K562 (cell line): ENCODE results near the gene PCSK7. TPM values are rescaled to one million over a fixed set of nuclear protein-coding genes. Genes with fewer than 3 reads are reported as not detected.

Experiments used
- ATAC-seq: fragments of 200-7000 bp; cut with Tn5 transposase; 3 replicates; pipeline ENCODE4 v1.9.1; 2020; ENCODE audit warnings: moderate library complexity
- BruUV-seq: library from RNA; stranded (reverse); fragments of 400-500 nt; replicated peaks from 2 replicates; lab custom pipeline; 2021; lab: Mats Ljungman, UMichigan
- CTCF ChIA-PET: fragments of 300-600 bp; formaldehyde crosslinking; extraction: SDS; loops from one replicate; lab custom pipeline; 2021; ENCODE audit warnings: low intra/inter-chr PET ratio; lab: Yijun Ruan, JAX
- POLR2A ChIA-PET: fragments of 300-600, 350-650 bp; sonication (Branson Sonifier 250); formaldehyde crosslinking; extraction: SDS; loops from one replicate; lab custom pipeline; 2021; ENCODE audit warnings: antibody characterized with exemption, inconsistent platforms; lab: Yijun Ruan, JAX
- DNase-seq, 4 experiments: peaks; one replicate each; pipeline versions ENCODE4 v3.0.0 to v3.0.0-alpha.2; 2011 to 2018; ENCODE audit warnings: low spot score in 3 of 4, mixed read lengths in 3 of 4; ENCODE audit errors: extremely low read depth in 1 of 4
- FAIRE-seq: peaks from 2 replicates; lab custom pipeline; 2011; peaks lifted over from hg19 to GRCh38; lab: Jason Lieb, UNC
- H2AFZ ChIP-seq: 2 replicates; pipeline ENCODE4 v1.6.0; 2011; ENCODE audit warnings: low read depth, low read length, control low read depth, inconsistent platforms
- H3K27ac ChIP-seq: fragments of 200-600 bp; 3 replicates; pipeline ENCODE4 v1.8.0; 2011; ENCODE audit warnings: low read depth, mild to moderate bottlenecking, control low read depth, inconsistent platforms, low read length, moderate library complexity, mixed read lengths; ENCODE audit errors: extremely low read depth
- H3K27me3 ChIP-seq, 2 experiments: fragments of 300-600 bp in 1 of 2; 2 replicates in 1 of 2; 3 replicates in 1 of 2; pipeline versions ENCODE4 v1.6.0 to v1.8.0; 2011; ENCODE audit warnings: inconsistent platforms in 2 of 2, low read length in 2 of 2, mild to moderate bottlenecking in 1 of 2, mixed read lengths in 1 of 2, moderate library complexity in 1 of 2; ENCODE audit not compliant: control insufficient read depth in 2 of 2, insufficient read depth in 2 of 2
- H3K36me3 ChIP-seq: fragments of 300-600 bp; 3 replicates; pipeline ENCODE4 v1.8.0; 2011; ENCODE audit warnings: mild to moderate bottlenecking, low read length, inconsistent platforms; ENCODE audit not compliant: control insufficient read depth, insufficient read depth
- H3K4me1 ChIP-seq, 2 experiments: fragments of 200-600 bp in 1 of 2; replicated peaks in 1 of 2; 2 replicates in 1 of 2; 3 replicates in 1 of 2; pipeline versions ENCODE4 v1.5.1 to v1.8.0; 2011; ENCODE audit warnings: inconsistent platforms in 2 of 2, low read length in 2 of 2, mild to moderate bottlenecking in 1 of 2, mixed read lengths in 1 of 2, moderate library complexity in 1 of 2; ENCODE audit not compliant: control insufficient read depth in 2 of 2, insufficient read depth in 2 of 2
- H3K4me2 ChIP-seq: 2 replicates; pipeline ENCODE4 v1.6.1; 2011; ENCODE audit warnings: low read length, control low read depth, inconsistent platforms, mixed read lengths; ENCODE audit not compliant: insufficient read depth
- H3K4me3 ChIP-seq: fragments of 200-600 bp; sonication (generic), shearing (Covaris generic); 2 replicates; pipeline ENCODE4 v1.5.1; 2016; ENCODE audit warnings: control low read depth, inconsistent platforms
- H3K79me2 ChIP-seq: fragments of 200-600 bp; 3 replicates; pipeline ENCODE4 v1.8.0; 2011; ENCODE audit warnings: low read length, inconsistent platforms; ENCODE audit not compliant: control insufficient read depth, insufficient read depth
- H3K9ac ChIP-seq, 2 experiments: 2 replicates each; pipeline versions ENCODE4 v1.6.0 to v1.6.1; 2011; ENCODE audit warnings: low read depth in 2 of 2, low read length in 2 of 2, control low read depth in 1 of 2, inconsistent platforms in 1 of 2, mild to moderate bottlenecking in 1 of 2, mixed read lengths in 1 of 2; ENCODE audit not compliant: insufficient read depth in 1 of 2
- H3K9me1 ChIP-seq: one replicate; pipeline ENCODE4 v1.6.0; 2011; ENCODE audit warnings: inconsistent platforms, mild to moderate bottlenecking, low read length, moderate library complexity; ENCODE audit not compliant: control insufficient read depth, insufficient read depth
- H3K9me3 ChIP-seq: replicated peaks from 2 replicates; pipeline ENCODE4 v1.5.1; 2011; ENCODE audit warnings: low read depth, low read length, inconsistent platforms; ENCODE audit not compliant: control insufficient read depth, insufficient read depth
- H4K20me1 ChIP-seq: replicated peaks from 2 replicates; pipeline ENCODE4 v1.6.1; 2011; ENCODE audit warnings: low read length, inconsistent platforms, mixed read lengths; ENCODE audit not compliant: control insufficient read depth, insufficient read depth
- POLR2A ChIP-seq: fragments of 450-650 bp; conservative IDR thresholded peaks from 2 replicates; pipeline ENCODE4 v1.6.1; 2016
- RAD21 ChIP-seq, 2 experiments: fragments of 250-450 bp in 1 of 2; fragments of 450-650 bp in 1 of 2; sonication (Bioruptor Pico) in 1 of 2; formaldehyde crosslinking in 1 of 2; IDR thresholded peaks in 1 of 2; conservative IDR thresholded peaks in 1 of 2; 2 replicates each; pipeline versions ENCODE4 v1.4.0 to v1.8.0; 2020 to 2022; ENCODE audit warnings: mild to moderate bottlenecking in 2 of 2, moderate library complexity in 1 of 2
- ZBTB7A ChIP-seq: IDR thresholded peaks from 2 replicates; pipeline ENCODE4 v1.6.1; 2011; ENCODE audit warnings: low read depth, mild to moderate bottlenecking, low read length, moderate library complexity, borderline replicate concordance; ENCODE audit not compliant: control insufficient read depth
- WGBS: fragments of 100-300 bp; shearing (Covaris generic); methylation state at CpG from one replicate; pipeline ENCODE4 v1.1.6; 2016; ENCODE audit warnings: low coverage, mixed read lengths; ENCODE audit not compliant: insufficient coverage; ENCODE audit errors: missing lambda C conversion rate; 5-methylcytosine and 5-hydroxymethylcytosine counted together
- in situ Hi-C: fragments of 300-500 bp; cut with MboI; formaldehyde crosslinking; loops from 4 replicates; pipeline ENCODE4 v1.15.0; 2018; ENCODE audit warnings: inconsistent platforms, mixed read lengths
- intact Hi-C: fragments of 100-400 bp; cut with micrococcal nuclease; formaldehyde crosslinking; loops from 2 replicates; pipeline ENCODE4 v1.14.2; 2022
- polyA plus RNA-seq, 8 experiments: library from polyadenylated mRNA; depleted of rRNA in 4 of 8; stranded (reverse) in 5 of 8; unstranded in 3 of 8; fragments of >200 nt; fragmentation: Nextera tagmentation in 2 of 8; fragmentation: Illumina TruSeq in 1 of 8; extraction: Ambion mirVana in 2 of 8; extraction: Trizol in 1 of 8; gene quantifications; 2 replicates each; pipeline versions ENCODE4 v1.2.1 to v1.2.3, GENCODE V29; 2011 to 2014; ENCODE audit warnings: inconsistent platforms in 1 of 8, missing spikeins in 1 of 8
- total RNA-seq, 7 experiments: library from RNA; depleted of rRNA in 6 of 7; stranded (reverse); fragments of >200 nt in 6 of 7; fragmentation: Illumina TruSeq in 2 of 7; extraction: Trizol in 2 of 7; gene quantifications; 2 replicates each; pipeline versions ENCODE4 v1.2.1 to v1.2.3, GENCODE V29; 2011 to 2021; ENCODE audit warnings: low replicate concordance in 1 of 7
- TF ChIP-seq, protein P1 (sequence below), 3 experiments: IDR thresholded peaks in 2 of 3; conservative IDR thresholded peaks in 1 of 3; 2 replicates each; pipeline ENCODE4 v1.5.1; 2011 to 2012; ENCODE audit warnings: low read length in 3 of 3, mild to moderate bottlenecking in 3 of 3, control low read depth in 2 of 3, improper control_type of control experiment in 1 of 3, inconsistent platforms in 1 of 3, low read depth in 1 of 3, mixed read lengths in 1 of 3, moderate library complexity in 1 of 3; ENCODE audit not compliant: insufficient read depth in 2 of 3
- TF ChIP-seq, protein P2 (sequence below): sonication (generic); formaldehyde crosslinking; IDR thresholded peaks from 2 replicates; pipeline ENCODE4 v1.8.1; 2023; ENCODE audit warnings: mild to moderate bottlenecking, missing genetic modification reagents
- TF ChIP-seq, protein P3 (sequence below): sonication (generic); formaldehyde crosslinking; IDR thresholded peaks from 2 replicates; pipeline ENCODE4 v1.8.0; 2022; ENCODE audit warnings: mild to moderate bottlenecking, low read depth, missing genetic modification reagents

The PCSK7 gene
- total and polyA plus RNA-seq, 9 of the 15 experiments (the other 6 are each of a cell fraction or from before 2014, with no cell fraction given), result 3.1 to 29.2 (median 15.6) TPM

DNA sequence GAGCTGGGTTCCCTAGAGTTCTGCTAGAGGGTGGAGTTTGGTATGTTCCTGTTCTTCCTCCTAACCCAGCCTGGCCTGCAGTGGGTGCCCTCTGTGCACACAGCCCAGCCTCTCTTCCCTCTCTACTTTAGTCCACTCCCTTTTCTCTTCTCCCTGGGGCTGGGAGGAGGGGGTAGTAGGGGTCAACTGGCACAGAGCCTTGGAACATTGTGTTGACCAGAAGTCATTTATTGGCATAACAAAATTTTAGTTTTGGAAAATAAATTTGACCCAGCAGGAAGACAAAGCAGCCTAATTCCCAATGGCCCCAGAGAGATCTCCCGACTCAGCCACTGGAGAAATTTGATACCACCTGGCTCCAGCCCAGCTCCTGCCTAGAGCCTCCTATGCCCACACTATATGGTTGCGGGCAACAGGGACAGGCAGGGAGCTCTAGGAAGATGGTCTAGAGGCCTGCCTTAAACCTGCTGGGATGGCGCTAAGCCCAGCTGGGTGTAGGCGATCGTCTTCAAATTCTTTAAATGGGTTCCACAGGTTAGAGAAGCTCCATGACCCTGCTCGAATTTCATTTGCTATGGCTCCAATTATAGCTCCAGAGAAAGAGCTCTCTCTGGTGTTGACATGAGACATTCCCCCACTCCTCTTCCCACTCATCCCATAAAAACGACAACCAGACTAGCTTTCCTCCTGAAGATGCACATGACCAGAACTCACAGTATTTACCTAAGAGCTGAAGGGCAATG is 9.9 kb downstream of the PCSK7 start:
- no peak overlapping the region for H3K4me2 ChIP-seq
- in situ Hi-C loops (loop anchor here (10.0 kb wide), 1 partner anchor 337 kb away; no protein-coding TSS in a partner anchor), intact Hi-C loops (no loop called here)
- ATAC-seq (no peak), DNase-seq (no peak), FAIRE-seq (no peak)
- TF ChIP-seq RAD21 (CRISPR knock-in tag; conservative IDR thresholded peaks at IDR 0.05 in 1 of 2, IDR thresholded peaks at IDR 0.05 in 1 of 2), result peak in 1 of 2 experiments; percentile 9; a peak in 1 of 4 replicates
- TF ChIP-seq, protein P1, sequence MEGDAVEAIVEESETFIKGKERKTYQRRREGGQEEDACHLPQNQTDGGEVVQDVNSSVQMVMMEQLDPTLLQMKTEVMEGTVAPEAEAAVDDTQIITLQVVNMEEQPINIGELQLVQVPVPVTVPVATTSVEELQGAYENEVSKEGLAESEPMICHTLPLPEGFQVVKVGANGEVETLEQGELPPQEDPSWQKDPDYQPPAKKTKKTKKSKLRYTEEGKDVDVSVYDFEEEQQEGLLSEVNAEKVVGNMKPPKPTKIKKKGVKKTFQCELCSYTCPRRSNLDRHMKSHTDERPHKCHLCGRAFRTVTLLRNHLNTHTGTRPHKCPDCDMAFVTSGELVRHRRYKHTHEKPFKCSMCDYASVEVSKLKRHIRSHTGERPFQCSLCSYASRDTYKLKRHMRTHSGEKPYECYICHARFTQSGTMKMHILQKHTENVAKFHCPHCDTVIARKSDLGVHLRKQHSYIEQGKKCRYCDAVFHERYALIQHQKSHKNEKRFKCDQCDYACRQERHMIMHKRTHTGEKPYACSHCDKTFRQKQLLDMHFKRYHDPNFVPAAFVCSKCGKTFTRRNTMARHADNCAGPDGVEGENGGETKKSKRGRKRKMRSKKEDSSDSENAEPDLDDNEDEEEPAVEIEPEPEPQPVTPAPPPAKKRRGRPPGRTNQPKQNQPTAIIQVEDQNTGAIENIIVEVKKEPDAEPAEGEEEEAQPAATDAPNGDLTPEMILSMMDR (IDR thresholded peaks at IDR 0.05 in 2 of 3, conservative IDR thresholded peaks at IDR 0.05 in 1 of 3; ENCODE audit: insufficient read depth in 2 of 3, low read depth in 1 of 3, low read length in 3 of 3), result peak in 1 of 3 experiments; percentile 16; a peak in 1 of 6 replicates
- TF ChIP-seq, protein P2, sequence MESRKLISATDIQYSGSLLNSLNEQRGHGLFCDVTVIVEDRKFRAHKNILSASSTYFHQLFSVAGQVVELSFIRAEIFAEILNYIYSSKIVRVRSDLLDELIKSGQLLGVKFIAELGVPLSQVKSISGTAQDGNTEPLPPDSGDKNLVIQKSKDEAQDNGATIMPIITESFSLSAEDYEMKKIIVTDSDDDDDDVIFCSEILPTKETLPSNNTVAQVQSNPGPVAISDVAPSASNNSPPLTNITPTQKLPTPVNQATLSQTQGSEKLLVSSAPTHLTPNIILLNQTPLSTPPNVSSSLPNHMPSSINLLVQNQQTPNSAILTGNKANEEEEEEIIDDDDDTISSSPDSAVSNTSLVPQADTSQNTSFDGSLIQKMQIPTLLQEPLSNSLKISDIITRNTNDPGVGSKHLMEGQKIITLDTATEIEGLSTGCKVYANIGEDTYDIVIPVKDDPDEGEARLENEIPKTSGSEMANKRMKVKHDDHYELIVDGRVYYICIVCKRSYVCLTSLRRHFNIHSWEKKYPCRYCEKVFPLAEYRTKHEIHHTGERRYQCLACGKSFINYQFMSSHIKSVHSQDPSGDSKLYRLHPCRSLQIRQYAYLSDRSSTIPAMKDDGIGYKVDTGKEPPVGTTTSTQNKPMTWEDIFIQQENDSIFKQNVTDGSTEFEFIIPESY (CRISPR knock-in tag), result peak; percentile 66; the same call in 1 of the 2 replicates
- TF ChIP-seq, protein P3, sequence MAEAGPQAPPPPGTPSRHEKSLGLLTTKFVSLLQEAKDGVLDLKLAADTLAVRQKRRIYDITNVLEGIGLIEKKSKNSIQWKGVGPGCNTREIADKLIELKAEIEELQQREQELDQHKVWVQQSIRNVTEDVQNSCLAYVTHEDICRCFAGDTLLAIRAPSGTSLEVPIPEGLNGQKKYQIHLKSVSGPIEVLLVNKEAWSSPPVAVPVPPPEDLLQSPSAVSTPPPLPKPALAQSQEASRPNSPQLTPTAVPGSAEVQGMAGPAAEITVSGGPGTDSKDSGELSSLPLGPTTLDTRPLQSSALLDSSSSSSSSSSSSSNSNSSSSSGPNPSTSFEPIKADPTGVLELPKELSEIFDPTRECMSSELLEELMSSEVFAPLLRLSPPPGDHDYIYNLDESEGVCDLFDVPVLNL (CRISPR knock-in tag), result no peak
- TF ChIP-seq ZBTB7A, result no peak
- TF ChIP-seq POLR2A, result no peak
- H3K4me1 ChIP-seq, result peaks cover 56 to 58% of the 10 kb centered on the region in 2 experiments; a peak in 4 of 5 replicates
- H3K27me3 ChIP-seq, result no peaks in the 10 kb centered on the region
- WGBS, result 78% methylated on average over 7 of the region's 7 CpGs
- ChIA-PET POLR2A (interaction anchor here (1.2 to 3.3 kb wide), 3 partner anchors 9 to 287 kb away, joined by 5 to 20 read pairs (median 7); partner anchors contain the start of gene PCSK7), CTCF (no interaction called here)
- no TSS peak for BruUV-seq
- H3K79me2 ChIP-seq, result no peaks in the 10 kb centered on the region
- peaks cover 70% of the 10 kb centered on the region for H3K36me3 ChIP-seq
- H4K20me1 ChIP-seq, result peaks cover 10% of the 10 kb centered on the region
- no peak overlapping the region; a peak in 1 of 4 replicates for H3K9ac ChIP-seq
- peaks cover 8% of the 10 kb centered on the region for H3K9me1 ChIP-seq
- no peak overlapping the region for H3K4me3 ChIP-seq
- no peak overlapping the region for H2AFZ ChIP-seq
- H3K27ac ChIP-seq, result no peak overlapping the region; the same call in 2 of the 3 replicates
- H3K9me3 ChIP-seq, result no peaks in the 10 kb centered on the region
